Endothelial cell of umbilical vein (primary cell): ENCODE measurements around the gene MYL3. TPM values are rescaled to one million over a fixed set of nuclear protein-coding genes. Genes with fewer than 3 reads are reported as not detected.

Experiments
- BruUV-seq: library from RNA; stranded (reverse); fragments of 400-500 nt; replicated peaks from 2 replicates; lab custom pipeline; 2021; lab: Mats Ljungman, UMichigan
- CTCF ChIA-PET: fragments of 300-600, 350-600 bp; sonication (Branson Sonifier 250); formaldehyde crosslinking; loops from one replicate; lab custom pipeline; 2021; ENCODE audit warnings: antibody characterized with exemption, inconsistent platforms; lab: Charles Lee
- POLR2A ChIA-PET: fragments of 300-600, 350-600 bp; sonication (Branson Sonifier 250); formaldehyde crosslinking; loops from one replicate; lab custom pipeline; 2021; ENCODE audit warnings: antibody characterized with exemption, inconsistent platforms; lab: Charles Lee
- DNase-seq: peaks from one replicate; pipeline ENCODE4 v3.0.0-alpha.2; 2011; ENCODE audit warnings: low read depth, low spot score
- FAIRE-seq: peaks from 2 replicates; lab custom pipeline; 2011; peaks lifted over from hg19 to GRCh38; lab: Jason Lieb, UNC
- H2AFZ ChIP-seq: 2 replicates; pipeline ENCODE4 v1.6.0; 2012; ENCODE audit warnings: low read depth, low read length, control low read depth, inconsistent platforms
- H3K27ac ChIP-seq: 2 replicates; pipeline ENCODE4 v1.5.1; 2011; ENCODE audit warnings: low read depth, mild to moderate bottlenecking, control low read depth, low read length, moderate library complexity; ENCODE audit not compliant: insufficient read depth
- H3K27me3 ChIP-seq, 2 experiments: 2 replicates each; pipeline versions ENCODE4 v1.6.0 to v1.6.1; 2011; ENCODE audit warnings: low read length in 2 of 2, mixed read lengths in 1 of 2; ENCODE audit not compliant: control insufficient read depth in 2 of 2, insufficient read depth in 2 of 2
- H3K36me3 ChIP-seq, 2 experiments: 2 replicates in 1 of 2; 3 replicates in 1 of 2; pipeline ENCODE4 v1.5.1; 2011; ENCODE audit warnings: low read length in 2 of 2, mild to moderate bottlenecking in 1 of 2, moderate library complexity in 1 of 2; ENCODE audit not compliant: control insufficient read depth in 2 of 2, insufficient read depth in 2 of 2; ENCODE audit errors: extremely low read depth in 1 of 2
- H3K4me1 ChIP-seq: 3 replicates; pipeline ENCODE4 v1.5.1; 2011; ENCODE audit warnings: mild to moderate bottlenecking, low read length; ENCODE audit not compliant: control insufficient read depth, insufficient read depth; ENCODE audit errors: extremely low read depth
- H3K4me2 ChIP-seq: 2 replicates; pipeline ENCODE4 v1.6.1; 2011; ENCODE audit warnings: low read length, control low read depth, mixed read lengths; ENCODE audit not compliant: insufficient read depth
- H3K4me3 ChIP-seq, 3 experiments: fragments of 200-600 bp in 1 of 3; sonication (generic), shearing (Covaris generic) in 1 of 3; replicated peaks in 1 of 3; 2 replicates each; pipeline ENCODE4 v1.5.1; 2011 to 2016; ENCODE audit warnings: control low read depth in 3 of 3, low read length in 3 of 3, mild to moderate bottlenecking in 2 of 3, inconsistent platforms in 1 of 3, low read depth in 1 of 3, moderate library complexity in 1 of 3; ENCODE audit not compliant: insufficient read depth in 1 of 3
- H3K79me2 ChIP-seq: 2 replicates; pipeline ENCODE4 v1.6.0; 2012; ENCODE audit warnings: low read length, inconsistent platforms; ENCODE audit not compliant: control insufficient read depth, insufficient read depth
- H3K9ac ChIP-seq: replicated peaks from 2 replicates; pipeline ENCODE3; 2011; ENCODE audit warnings: low read length, control low read depth; ENCODE audit not compliant: insufficient read depth; ENCODE audit errors: extremely low read depth
- H3K9me1 ChIP-seq: replicated peaks from 3 replicates; pipeline ENCODE4 v1.6.0; 2011; ENCODE audit warnings: mild to moderate bottlenecking, low read length; ENCODE audit not compliant: control insufficient read depth, insufficient read depth; ENCODE audit errors: extremely low read depth
- H3K9me3 ChIP-seq: replicated peaks from 2 replicates; pipeline ENCODE4 v1.5.1; 2012; ENCODE audit warnings: low read length, inconsistent platforms; ENCODE audit not compliant: control insufficient read depth, insufficient read depth
- H4K20me1 ChIP-seq: replicated peaks from 2 replicates; pipeline ENCODE3; 2011; ENCODE audit warnings: mild to moderate bottlenecking, low read length; ENCODE audit not compliant: control insufficient read depth, insufficient read depth; ENCODE audit errors: extremely low read depth
- EZH2 ChIP-seq: IDR thresholded peaks from 2 replicates; pipeline ENCODE4 v1.6.1; 2012; ENCODE audit warnings: borderline replicate concordance, low read depth, mild to moderate bottlenecking, moderate library complexity, low read length, inconsistent platforms; ENCODE audit not compliant: severe bottlenecking
- FOS ChIP-seq: IDR thresholded peaks from 2 replicates; pipeline ENCODE4 v1.6.1; 2011; ENCODE audit warnings: mild to moderate bottlenecking, low read length, moderate library complexity, borderline replicate concordance; ENCODE audit not compliant: insufficient read depth
- GATA2 ChIP-seq: IDR thresholded peaks from 2 replicates; pipeline ENCODE4 v1.7.0; 2011; ENCODE audit warnings: low read depth, mild to moderate bottlenecking, moderate library complexity, mixed read lengths, low read length; ENCODE audit not compliant: insufficient read length, insufficient read depth
- JUN ChIP-seq: IDR thresholded peaks from 2 replicates; pipeline ENCODE4 v1.6.1; 2011; ENCODE audit warnings: borderline replicate concordance, low read depth; ENCODE audit not compliant: insufficient read length, insufficient read depth
- MYC ChIP-seq: IDR thresholded peaks from one replicate; pipeline ENCODE4 v1.6.1; 2011; ENCODE audit warnings: mild to moderate bottlenecking, low read depth, low read length
- POLR2A ChIP-seq: IDR thresholded peaks from 2 replicates; pipeline ENCODE4 v1.6.1; 2012; ENCODE audit warnings: low read depth, mild to moderate bottlenecking, control low read depth, low read length
- POLR2AphosphoS5 ChIP-seq: IDR thresholded peaks from 2 replicates; pipeline ENCODE4 v1.6.1; 2012; ENCODE audit warnings: low read depth, mild to moderate bottlenecking, control low read depth, low read length, moderate library complexity; ENCODE audit not compliant: insufficient read depth
- dilution Hi-C: fragments of 300-500 bp; cut with MboI; formaldehyde crosslinking; loops from one replicate; pipeline ENCODE4 v1.15.0; 2019; ENCODE audit warnings: low sequenced_read_pairs; ENCODE audit not compliant: extremely low pct_ligation_motif_present
- intact Hi-C: fragments of 100-400 bp; cut with micrococcal nuclease; formaldehyde crosslinking; loops from one replicate; pipeline ENCODE4 v1.10.0; 2022
- polyA plus RNA-seq, 4 experiments: library from polyadenylated mRNA; depleted of rRNA in 3 of 4; stranded (reverse) in 3 of 4; unstranded in 1 of 4; fragments of >200 nt; gene quantifications; 2 replicates each; pipeline versions ENCODE4 v1.2.1 to v1.2.3, GENCODE V29; 2011 to 2012; ENCODE audit warnings: missing spikeins in 1 of 4
- total RNA-seq: library from RNA; stranded (reverse); gene quantifications from 2 replicates; pipeline ENCODE4 v1.2.3, GENCODE V29; 2021
- TF ChIP-seq, protein P1 (sequence below), 2 donors: IDR thresholded peaks; 1 replicate in 1 of 2; 2 replicates in 1 of 2; pipeline ENCODE4 v1.5.1; 2011; ENCODE audit warnings: low read length in 2 of 2, mild to moderate bottlenecking in 2 of 2, moderate library complexity in 2 of 2, control low read depth in 1 of 2, inconsistent platforms in 1 of 2, low read depth in 1 of 2; ENCODE audit not compliant: insufficient read depth in 1 of 2; ENCODE audit errors: extremely low read depth in 1 of 2
- TF ChIP-seq, protein P2 (sequence below): IDR thresholded peaks from 2 replicates; pipeline ENCODE4 v1.6.1; 2011; ENCODE audit not compliant: insufficient read depth, insufficient read length

The MYL3 gene
- total and polyA plus RNA-seq, 2 donors (not counting 3 experiments of a cell fraction or from before 2014, with no cell fraction given) = not detected

- no peak overlapping the region for H3K27ac ChIP-seq
- H2AFZ ChIP-seq = no peak overlapping the region
- no peak overlapping the region for H3K4me2 ChIP-seq
- no peaks in the 10 kb centered on the region for H3K4me1 ChIP-seq
- BruUV-seq = no TSS peak
- H4K20me1 ChIP-seq = no peaks in the 10 kb centered on the region
- FAIRE-seq (no peak), DNase-seq (no peak)
- intact Hi-C loops (no loop called here), dilution Hi-C loops (no loop called here)
- CTCF ChIA-PET = no interaction called here
- H3K9me3 ChIP-seq = no peaks in the 10 kb centered on the region
- TF ChIP-seq POLR2AphosphoS5 = no peak
- TF ChIP-seq EZH2 = no peak
- TF ChIP-seq GATA2 = no peak
- TF ChIP-seq FOS = no peak
- no peak for TF ChIP-seq POLR2A
- no peak for TF ChIP-seq MYC
- TF ChIP-seq JUN = no peak
- TF ChIP-seq, protein P1, sequence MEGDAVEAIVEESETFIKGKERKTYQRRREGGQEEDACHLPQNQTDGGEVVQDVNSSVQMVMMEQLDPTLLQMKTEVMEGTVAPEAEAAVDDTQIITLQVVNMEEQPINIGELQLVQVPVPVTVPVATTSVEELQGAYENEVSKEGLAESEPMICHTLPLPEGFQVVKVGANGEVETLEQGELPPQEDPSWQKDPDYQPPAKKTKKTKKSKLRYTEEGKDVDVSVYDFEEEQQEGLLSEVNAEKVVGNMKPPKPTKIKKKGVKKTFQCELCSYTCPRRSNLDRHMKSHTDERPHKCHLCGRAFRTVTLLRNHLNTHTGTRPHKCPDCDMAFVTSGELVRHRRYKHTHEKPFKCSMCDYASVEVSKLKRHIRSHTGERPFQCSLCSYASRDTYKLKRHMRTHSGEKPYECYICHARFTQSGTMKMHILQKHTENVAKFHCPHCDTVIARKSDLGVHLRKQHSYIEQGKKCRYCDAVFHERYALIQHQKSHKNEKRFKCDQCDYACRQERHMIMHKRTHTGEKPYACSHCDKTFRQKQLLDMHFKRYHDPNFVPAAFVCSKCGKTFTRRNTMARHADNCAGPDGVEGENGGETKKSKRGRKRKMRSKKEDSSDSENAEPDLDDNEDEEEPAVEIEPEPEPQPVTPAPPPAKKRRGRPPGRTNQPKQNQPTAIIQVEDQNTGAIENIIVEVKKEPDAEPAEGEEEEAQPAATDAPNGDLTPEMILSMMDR (IDR thresholded peaks at IDR 0.05; ENCODE audit: extremely low read depth in 1 of 2, insufficient read depth in 1 of 2, low read depth in 1 of 2, low read length in 2 of 2) = no peak
- TF ChIP-seq, protein P2, sequence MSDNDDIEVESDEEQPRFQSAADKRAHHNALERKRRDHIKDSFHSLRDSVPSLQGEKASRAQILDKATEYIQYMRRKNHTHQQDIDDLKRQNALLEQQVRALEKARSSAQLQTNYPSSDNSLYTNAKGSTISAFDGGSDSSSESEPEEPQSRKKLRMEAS = no peak
- H3K9ac ChIP-seq = no peak overlapping the region
- H3K27me3 ChIP-seq = peaks cover 6% of the 10 kb centered on the region in 2 experiments
- H3K79me2 ChIP-seq = no peaks in the 10 kb centered on the region
- POLR2A ChIA-PET = no interaction called here
- H3K36me3 ChIP-seq = no peaks in the 10 kb centered on the region
- H3K9me1 ChIP-seq = no peaks in the 10 kb centered on the region
- H3K4me3 ChIP-seq = no peak overlapping the region
Observed at GRCh38 chr3:46831841-46832240, 31.4 kb downstream of the MYL3 start.
